ENCODE data around the gene GNAI2.

GRCh38 chr3:50267280-50267913 is 31.4 kb downstream of the GNAI2 start:
- TF ChIP-seq TAF1 (IDR thresholded peaks at IDR 0.05; ENCODE audit: low read depth, low read length) (no peak), POLR2A (IDR thresholded peaks at IDR 0.05; ENCODE audit: low read depth, low read length) (no peak), POLR2AphosphoS5 (IDR thresholded peaks at IDR 0.05; ENCODE audit: low read depth, low read length) (no peak)

All from GM12891 (cell line).